Activated effector memory CD4-positive, alpha-beta T cell treated with anti-CD3 and anti-CD28 coated beads, Interleukin-2, amount 50 U/mL, for 16 hours (primary cell): ENCODE measurements around the gene CFAP61.

Experiments used
- DNase-seq: peaks from one replicate; pipeline ENCODE4 v3.0.0-alpha.2; 2020

CFAP61 gene

GRCh38 chr20:20409331-20409730 lies 357.0 kb downstream of the CFAP61 start:
- no peak for DNase-seq
